Adrenal gland (tissue), 5 donors: ENCODE data around the gene HPSE2.

Source experiments
- CTCF ChIP-seq, 6 experiments: fragments of 450-650 bp in 4 of 6; fragments of 200-600 bp in 2 of 6; sonication (generic) in 1 of 6; IDR thresholded peaks; 1 replicate in 5 of 6; 2 replicates in 1 of 6; pipeline versions ENCODE4 v1.5.1 to v1.8.0; 2016 to 2021; ENCODE audit warnings: antibody characterized with exemption in 6 of 6, mild to moderate bottlenecking in 2 of 6, moderate library complexity in 1 of 6
- POLR2A ChIP-seq, 2 donors: fragments of 450-650 bp; IDR thresholded peaks; one replicate each; pipeline ENCODE4 v1.6.1; 2017; ENCODE audit warnings: antibody characterized with exemption in 2 of 2, mild to moderate bottlenecking in 2 of 2, moderate library complexity in 1 of 2
- donor health status: DM: no; HTN: no; CAD: no.

GRCh38 chr10:98539578-98539977, 696.1 kb downstream of the HPSE2 start:
- no peak for TF ChIP-seq POLR2A (IDR thresholded peaks at IDR 0.05)
- TF ChIP-seq CTCF (IDR thresholded peaks at IDR 0.05), result no peak
